NCI-H1436 treated with DMSO at 0.1 percent for 48 hours (cell line): ENCODE measurements around the gene DDX19B.
"Not testable (repeated sequence)": the region's sequence is repeated elsewhere in the genome, so short reads cannot be mapped to it uniquely, and the experiment has no call there.

Experiments
- DNase-seq: peaks from one replicate; lab custom pipeline; 2025; lab: John Stamatoyannopoulos, UW

Gene DDX19B

DNA sequence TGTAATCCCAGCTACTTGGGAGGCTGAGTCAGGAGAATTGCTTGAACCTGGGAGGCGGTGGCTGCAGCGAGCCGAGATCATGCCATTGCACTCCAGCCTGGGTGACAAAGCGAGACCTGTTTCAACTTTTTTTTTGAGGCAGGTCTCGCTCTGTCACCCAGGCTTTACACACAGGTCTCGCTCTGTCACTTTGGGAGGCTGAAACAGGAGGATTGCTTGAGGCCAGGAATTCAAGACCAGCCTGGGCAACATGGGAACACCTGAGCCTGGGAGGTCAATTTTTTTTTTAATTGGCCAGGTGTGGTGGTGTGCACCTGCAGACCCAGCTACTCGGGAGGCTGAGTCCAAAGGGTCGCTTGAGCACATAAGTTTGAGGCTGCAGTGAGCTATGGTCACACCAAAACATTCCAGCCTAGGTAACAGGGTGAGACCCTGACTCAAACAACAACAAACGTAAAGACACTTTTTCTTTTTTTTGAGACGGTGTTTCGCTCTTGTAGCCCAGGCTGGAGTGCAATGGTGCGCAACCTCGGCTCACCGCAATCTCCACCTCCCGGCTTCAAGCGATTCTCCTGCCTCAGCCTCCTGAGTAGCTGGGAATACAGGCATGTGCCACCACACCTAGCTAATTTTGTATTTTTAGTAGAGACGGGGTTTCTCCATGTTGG is 11.5 kb upstream of the DDX19B start:
- not testable (repeated sequence) for DNase-seq

DNA sequence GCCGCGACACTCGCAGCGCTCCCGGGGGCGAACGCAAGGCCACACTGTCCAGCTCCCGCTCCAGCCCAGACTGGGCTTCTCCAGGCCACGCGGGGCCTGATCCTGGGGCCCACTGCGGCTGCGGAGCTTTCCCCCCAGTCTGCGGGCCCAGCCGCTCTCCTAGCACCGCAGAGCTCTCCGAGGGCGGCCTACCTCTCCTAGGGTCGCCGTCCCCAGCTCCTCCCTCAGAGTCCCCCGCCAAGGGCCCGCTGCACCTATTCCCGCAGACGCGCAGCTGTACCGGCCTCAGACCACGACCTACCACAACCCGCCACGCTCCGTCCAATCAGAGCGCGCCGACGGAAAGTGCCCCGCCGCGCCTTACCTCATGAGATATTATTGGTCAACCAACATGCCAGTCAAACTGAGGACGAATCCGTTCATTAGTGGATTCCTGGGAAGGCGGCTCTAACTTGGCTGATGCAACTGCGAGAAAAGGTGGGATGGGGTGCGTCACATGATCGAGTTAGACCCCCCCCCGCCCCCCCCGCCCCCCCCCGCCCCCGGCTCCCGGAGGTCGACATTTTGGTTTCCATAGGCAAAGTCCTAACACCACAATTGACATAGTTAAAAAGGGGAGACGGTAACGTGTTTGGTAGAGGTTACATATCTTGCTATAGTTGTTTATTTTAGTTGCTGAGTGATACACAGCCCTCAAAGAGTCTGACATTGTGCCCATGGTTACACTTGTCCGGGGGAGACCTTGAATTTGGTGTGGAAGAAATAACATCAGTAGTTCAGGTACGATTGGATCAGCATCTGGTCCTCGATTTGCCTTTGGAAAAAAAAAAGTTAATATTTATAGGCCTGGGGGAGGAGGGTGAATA is 9.5 kb upstream of the DDX19B start, which contains the start of gene AARS1:
AARS1 (minus strand) TSS at position 278 of the 866 bp plus-strand sequence. CDS start 6,743 bp downstream, outside the sequence.
- peak; percentile 97 for DNase-seq

DNA sequence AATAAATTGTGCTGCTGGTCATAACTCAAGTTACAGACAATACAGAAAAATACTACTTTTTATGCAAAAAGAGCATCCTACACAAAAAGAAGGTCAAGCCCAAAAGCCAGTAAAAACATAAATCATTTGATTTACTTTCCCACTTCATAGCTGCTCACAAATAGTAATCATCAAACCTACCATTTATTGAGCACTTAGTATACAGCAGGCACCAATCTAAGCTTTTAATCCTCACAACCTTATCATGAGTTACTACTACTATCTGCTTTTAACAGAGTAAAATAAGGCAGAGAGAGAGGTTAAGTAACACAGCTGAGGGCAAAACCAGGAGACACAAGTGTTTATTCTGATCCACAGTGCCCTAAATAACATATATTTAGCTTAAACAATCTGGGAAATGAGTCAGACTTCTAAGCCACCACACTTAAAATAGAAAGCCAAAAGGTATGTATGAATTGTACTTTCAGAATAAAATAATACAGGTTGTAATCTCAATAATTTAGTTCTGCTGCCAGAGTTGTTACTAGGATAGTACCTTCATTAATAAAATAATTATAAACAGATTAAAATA is 8.0 kb upstream of the DDX19B start:
- no peak for DNase-seq

DNA sequence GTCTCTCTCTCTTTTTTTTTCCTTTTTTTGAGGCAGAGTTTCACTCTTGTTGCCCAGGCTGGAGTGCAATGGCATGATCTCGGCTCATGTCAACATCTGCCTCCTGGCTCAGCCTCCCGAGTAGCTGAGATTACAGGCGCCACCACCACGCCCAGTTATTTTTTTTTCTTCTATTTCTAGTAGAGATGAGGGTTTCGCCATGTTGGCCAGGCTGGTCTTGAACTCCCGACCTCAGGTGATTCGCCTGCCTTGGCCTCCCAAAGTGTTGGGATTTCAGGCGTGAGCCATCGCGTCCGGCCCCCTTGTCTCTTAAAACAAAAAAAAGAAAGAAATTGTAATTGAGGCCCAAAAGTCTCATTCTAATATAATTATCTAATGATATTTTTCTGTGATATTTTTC is 6.8 kb upstream of the DDX19B start:
- not testable (repeated sequence) for DNase-seq

DNA sequence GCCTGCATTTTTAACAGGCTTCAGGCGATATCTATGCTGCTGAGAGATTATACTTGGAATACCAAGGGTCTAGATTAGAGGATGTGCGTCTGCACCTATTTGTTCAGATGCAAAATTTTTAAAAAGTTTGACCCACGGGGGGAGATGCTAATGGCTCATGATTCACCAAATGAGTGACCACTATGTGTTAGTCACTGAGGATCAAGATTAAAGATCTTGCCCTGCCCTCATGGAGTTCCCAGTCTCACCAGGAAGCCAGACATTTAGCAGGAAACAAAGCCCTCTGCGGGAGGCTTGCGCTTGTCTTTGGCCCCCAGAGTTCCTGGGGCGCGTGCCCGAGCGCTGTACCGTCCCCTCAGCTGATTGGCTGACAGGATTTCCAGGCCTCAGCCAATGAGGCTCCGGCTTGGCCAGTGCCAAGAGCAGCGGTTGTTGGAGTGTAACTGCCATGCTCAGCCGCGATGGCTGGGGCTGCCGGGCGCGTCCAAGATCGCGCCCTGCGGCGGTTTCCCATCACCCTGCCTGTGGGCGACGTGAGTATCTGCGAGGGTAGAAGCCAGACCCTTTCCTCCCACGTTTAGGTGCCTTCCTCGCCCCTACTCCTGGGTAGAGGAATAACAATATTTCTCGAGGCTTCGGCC is 4.5 kb upstream of the DDX19B start:
- DNase-seq: no peak

DNA sequence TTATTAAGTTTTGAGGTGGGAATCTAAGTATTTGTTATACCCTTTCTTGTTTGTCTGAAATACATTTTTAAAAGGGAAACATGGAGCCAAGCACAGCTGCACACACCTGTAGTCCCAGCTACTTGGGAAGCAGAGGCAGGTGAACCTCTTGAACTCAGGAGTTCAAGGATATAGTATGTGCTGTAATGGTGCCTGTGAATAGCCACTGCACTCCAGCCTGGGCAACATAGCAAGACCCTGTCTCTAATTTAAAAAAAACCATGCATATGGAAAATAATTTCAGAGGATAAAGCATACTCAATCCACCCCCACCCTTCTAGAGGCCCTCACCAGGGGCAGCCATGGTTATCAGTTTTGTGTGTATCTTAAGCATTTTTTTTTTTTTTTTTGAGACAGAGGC is 3.4 kb upstream of the DDX19B start:
- DNase-seq: no peak

DNA sequence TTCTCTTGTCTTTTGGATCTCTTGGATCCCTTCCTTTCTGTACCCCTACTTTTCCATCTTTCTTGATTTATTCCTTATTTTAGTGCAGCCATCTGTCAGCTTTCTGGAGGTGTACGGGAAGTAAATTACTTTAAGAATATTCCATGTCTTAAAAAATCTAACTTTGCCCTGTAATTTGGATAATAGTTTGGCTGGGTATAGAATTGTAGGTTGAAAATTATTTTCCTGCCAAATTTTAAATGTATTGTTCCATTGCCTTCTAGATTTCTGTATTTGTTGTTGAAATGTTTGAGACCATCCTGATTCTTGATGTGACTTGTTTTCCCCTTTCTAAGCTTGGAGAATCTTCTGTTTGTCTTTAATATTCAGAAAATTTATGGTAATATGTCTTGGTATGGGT is 2.1 kb downstream of the DDX19B start:
- DNase-seq: no peak

DNA sequence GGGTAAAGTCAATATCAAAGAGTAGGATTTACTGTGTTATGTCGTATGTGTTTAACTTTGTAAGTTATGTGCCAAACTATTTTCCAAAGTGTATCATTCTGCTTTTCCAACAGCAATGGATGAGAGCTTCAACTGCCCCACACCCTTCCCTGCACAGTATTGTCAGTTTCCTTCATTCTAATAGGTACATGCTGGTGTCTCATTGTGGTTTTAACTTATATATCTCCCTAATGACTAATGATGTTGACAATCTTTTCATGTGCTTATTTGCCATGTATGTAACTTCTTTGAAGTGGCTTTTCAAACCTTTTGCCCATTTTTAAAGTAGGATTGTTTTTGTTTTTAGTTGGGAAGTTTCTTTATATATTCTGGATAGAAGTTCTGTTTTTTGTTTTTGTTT is 3.8 kb downstream of the DDX19B start:
- DNase-seq: no peak

DNA sequence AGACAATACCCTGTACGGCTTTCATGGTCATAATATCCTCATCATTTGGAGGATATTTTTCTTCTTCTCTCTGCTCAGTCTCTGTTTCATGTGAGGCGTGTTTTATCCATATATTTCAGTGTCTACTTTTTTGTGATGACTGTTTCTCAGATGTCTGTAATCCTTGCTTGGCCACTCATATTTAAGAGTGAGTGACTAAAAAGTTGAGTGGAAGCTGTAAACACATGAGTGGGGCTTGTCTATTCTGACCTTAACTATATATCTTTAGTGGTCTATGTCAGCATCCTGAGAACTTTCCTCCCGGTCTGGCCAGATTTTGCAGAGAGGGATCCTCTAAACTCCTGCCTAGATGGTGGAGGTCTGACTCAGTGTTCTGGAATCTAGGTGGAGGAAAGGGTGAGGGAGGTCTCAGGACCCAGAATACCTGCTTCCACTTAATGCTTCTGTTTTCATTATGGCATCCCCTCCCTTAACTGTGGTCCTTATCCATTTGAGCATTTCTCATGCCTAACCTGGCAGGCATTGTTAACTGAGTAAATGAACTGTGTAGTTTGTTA is 6.0 kb downstream of the DDX19B start:
- DNase-seq: no peak

DNA sequence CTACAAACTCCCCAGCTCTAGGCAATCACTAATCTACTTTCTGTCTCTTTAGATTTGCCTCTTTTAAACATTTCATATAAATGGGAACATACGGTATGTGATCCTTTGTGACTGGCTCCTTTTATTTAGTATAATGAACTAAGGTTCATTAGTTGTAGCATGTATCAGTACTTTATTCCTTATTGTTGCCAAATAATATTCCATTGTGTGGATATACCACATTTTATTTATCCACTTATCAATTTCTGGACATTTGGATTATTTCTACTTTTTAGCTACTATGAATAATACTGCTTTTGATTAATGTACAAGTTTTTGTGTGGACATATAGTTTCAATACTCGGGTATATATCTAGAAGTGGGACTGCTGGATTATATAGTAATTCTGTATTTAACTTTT is 7.9 kb downstream of the DDX19B start:
- DNase-seq: no peak

DNA sequence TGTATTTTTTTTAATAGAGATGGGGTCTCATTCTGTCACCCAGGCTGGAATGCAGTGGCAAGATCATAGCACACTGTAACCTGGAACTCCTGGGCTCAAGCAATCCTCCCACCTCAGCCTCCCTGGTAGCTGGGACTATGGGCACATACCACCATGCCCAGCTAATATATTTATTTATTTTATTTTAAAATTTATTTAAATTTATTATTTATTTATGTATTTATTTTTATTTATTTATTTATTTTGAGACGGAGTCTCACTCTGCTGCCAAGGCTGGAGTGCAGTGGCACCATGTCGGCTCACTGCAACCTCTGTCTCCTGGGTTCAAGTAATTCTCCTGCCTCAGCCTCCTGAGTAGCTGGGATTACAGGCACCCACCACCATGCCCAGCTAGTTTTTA is 8.7 kb downstream of the DDX19B start:
- DNase-seq: not testable (repeated sequence)

DNA sequence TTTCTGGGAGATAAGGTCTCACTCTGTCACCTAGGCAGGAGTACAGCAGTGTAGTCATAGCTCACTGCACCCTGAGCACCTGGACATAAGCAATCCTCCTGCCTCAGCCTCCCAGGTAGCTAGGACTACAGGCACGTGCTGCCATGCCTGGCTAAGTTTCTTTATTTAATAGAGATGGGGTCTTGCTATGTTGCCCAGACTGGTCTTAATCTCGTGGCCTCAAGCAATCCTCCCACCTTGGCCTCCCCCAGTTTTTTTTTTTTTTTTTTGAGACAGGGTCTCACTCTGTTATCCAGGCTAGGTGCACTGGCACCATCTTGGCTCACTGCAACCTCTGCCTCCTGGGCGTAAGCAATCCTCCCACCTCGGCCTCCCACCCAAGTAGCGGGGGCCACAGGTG is 21.1 kb downstream of the DDX19B start:
- DNase-seq: no peak

DNA sequence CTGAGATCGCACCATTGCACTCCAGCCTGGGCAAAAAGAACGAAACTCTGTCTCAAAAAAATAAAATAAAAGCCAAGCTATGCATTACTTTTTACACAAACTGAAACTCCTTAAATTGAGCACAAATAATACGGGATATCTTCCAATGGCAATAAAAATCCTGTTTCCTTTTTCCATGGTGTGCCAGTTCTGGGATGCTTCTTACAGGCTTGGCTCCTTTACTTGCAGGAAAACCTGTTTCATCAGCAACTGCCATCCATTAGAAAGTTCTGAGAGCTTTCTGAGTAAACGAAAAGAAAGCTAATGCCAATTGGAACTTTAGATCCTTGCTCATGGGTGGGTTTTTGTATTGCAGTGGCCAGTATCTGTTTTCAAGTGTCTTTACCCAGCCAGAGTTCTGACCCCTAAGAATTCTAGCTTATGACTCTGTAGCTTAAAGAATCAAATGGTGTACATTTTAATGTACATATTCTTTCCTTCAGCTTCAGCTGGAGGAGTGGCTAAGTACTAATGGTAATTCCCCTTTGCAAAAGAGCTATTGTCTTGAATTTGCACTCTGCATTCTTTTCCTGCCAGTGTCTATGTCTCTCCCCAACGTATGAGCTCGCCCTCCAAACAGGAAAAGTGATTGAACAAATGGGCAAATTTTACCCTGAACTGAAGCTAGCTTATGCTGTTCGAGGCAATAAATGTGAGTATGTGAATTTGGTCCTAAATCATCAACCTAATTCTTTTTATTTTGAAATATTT is 26.2 kb downstream of the DDX19B start:
- DNase-seq: no peak

DNA sequence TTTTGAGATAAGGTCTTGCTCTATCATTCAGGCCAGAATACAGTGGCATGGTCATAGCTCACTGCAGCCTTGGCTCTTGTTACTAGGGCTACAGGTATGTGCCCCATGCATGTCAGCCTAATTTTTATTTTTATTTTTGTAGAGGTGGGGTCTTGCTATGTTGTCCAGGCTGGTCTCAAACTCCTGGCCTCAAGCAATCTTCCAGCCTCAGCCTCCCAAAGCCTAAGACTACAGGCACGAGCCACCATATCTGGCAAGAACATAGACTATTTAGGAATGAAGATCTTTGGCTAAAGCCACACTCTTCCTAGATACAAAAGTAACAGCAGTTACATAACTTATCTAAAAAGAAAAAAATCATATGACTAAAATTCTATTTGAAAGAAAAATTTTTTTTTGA is 32.1 kb downstream of the DDX19B start:
- DNase-seq: no peak

DNA sequence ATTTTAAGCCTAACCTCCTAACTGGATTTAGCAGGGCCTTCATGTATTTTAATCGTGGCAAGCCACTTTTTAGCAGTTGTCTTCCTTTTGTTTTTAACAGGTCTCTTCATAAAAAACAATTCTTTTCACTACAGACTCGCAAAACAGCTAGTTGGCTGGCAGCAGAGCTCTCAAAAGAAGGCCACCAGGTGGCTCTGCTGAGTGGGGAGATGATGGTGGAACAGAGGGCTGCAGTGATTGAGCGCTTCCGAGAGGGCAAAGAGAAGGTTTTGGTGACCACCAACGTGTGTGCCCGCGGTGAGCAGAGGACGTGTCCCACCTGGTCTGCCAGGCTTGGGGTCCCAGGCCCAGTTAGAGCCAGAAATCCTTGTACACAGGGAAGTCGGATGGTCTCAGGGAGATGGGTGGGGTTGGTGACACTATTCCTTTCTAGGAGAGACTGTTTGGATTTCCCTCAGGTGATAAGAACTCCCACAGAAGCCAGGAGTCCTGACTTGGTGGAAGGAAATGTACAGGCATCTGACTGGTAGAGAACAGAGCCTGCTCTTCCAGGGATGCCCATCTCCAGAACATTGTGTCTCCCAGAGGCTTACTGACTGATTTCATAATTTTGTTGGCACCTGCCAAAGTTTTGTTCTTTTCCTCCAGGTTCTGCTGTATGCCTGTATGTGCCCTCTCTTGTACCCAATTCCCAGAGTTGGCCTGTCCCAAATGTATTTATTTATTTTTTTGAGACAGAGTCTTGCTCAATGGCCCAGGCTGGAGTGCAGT is 32.8 kb downstream of the DDX19B start:
- DNase-seq: no peak

DNA sequence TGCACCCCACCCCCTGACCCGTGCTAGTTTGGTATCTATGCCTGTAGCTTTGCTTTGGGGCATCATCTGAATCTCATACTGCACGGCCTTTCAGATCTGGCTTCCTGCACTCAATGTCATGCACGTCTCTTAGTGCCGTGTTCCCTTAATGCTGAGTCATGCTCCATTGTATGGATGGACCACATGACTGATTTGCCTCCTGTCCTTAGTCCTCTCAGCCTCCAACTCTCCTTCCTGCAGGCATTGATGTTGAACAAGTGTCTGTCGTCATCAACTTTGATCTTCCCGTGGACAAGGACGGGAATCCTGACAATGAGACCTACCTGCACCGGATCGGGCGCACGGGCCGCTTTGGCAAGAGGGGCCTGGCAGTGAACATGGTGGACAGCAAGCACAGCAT is 33.7 kb downstream of the DDX19B start:
- DNase-seq: not testable (repeated sequence)

DNA sequence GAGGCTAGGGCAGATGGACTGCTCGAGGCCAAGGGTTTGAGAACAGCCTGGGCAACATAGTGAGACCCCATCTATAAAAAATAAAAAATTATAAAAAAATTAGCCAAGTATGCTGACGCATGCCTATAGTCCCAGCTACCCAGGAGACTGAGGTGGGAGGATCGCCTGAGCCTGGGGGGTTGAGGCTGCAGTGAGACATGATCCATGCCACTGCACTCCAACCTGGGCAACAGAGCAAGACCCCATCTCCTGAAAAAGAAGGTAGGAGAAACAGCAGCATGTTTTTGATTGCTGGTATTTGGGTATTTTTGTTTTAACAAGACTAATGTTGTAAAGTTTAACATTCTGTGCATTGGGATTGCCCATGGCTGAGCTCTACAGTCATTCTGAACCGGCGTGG is 38.8 kb downstream of the DDX19B start:
- no peak for DNase-seq

DNA sequence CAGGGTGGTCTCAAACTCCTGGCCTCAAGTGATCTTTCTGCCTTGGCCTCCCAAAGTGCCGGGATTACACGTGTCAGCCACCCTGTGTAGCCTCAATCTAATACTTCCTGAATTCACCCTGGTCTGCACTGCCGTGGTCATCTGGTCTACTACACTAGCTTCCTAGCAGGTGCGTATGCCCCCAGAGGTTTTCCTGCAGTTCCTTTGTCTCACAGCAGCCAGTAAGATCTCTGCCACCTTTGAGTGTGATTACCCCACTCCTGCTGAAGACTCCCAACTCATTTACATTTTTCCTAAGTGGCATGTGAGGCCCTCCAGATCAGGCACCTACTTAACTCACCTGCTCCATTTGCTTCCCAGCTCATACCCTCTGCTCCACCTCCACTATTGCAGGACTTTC is 42.6 kb downstream of the DDX19B start:
- no peak for DNase-seq

DNA sequence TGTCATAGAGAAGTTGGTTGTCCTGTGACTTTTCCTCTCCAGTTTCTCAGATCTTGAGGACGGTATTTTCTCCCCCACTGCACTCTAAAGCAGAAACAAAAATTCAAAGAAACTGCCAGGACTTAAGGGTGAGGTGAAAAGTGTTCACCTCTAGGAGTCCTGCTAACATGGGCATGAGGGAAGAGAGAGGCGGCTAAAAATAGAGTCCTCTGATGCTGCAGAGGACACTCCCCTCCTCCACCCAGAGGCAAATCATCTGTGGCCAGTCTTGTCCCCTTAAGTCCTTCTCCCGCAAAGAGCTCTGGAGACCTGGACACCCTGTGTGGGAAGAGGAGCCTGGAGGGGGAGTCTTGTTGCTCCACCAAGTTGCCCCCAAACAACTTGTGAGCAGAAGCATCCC is 43.0 kb downstream of the DDX19B start:
- DNase-seq: no peak

DNA sequence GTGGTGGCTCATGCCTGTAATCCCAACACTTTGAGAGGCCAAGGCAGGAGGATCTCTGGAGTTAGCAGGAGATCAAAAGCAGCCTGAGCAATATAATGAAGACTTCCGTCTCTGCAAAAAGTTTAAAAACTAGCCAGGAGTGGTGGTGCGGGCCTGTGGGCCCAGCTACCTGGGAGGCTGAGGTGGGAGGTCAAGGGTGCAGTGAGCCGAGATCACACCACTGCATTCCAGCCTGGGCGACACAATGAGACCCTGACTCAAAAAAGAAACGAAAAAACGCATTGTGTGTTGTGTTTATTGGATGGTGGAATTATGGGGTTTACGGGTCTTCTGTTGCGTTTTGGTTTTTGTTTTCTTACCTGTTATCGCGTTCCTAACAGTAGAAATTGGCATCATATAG is 46.9 kb downstream of the DDX19B start:
- DNase-seq: no peak

DNA sequence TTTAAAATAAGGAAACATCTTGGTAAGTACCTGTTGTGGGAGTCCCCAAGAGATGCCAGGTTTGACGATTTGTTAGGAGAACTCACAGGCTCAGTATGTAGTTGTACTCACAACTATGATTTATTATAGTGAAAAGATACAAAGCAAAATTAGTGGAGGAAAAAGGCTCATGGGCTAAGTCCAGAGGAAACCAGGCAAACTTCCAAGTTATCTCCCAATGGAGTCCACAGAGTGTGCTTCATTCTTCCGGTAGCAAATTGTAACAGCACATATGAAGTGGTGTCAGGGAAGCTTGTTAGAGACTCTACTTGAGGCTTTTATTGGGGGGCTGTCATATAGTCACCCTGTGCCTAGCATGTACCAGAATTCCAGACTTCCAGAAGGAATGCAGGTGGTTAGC is 50.0 kb downstream of the DDX19B start:
- no peak for DNase-seq
